ENCODE data around the gene KCNK10.

The KCNK10 gene

DNA sequence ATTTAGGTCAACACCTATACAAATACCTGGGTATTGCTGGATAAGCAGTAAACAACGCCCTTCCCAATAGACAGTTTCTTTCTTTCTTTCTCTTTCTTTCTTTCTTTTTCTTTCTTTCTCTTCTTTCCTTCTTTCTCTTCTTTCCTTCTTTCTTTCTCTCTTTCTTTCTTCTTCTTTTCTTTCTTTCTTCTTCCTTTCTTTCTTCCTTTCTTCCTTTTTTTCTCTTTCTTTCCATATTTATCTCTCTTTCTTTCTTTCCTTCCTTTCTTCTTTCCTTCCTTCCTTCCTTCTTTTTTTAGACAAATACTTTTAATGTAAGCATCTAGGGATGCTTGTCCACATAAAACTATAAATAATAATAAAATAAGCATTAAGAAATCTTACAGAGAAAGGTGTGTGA, 123.2 kb downstream of the KCNK10 start:
- Histone ChIP-seq H3K27ac (ENCODE audit: low read length) (no peak overlapping the region), H3K79me2 (ENCODE audit: insufficient read depth, low read length) (no peaks in the 10 kb centered on the region)
- ATAC-seq (ENCODE audit: insufficient read depth, low read depth) = no peak

DNA sequence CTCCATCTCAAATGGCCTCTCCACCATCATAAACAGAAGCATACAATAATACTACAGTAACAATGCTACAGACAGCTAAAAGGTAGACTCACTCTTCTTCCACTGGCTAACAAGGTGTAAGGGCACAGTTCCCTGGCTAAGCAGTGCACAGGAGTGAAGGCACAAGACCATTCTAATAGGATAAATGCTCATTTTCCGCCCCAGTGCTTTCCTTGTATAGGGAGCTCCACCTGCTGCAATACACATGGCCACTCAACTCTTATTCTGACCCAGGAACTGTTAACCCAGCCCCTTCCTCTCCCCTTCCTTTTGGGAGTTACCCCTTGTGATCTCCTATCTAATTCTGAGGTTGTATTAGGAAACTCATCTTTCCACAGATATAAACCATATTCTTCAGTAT, 124.6 kb downstream of the KCNK10 start:
- TF ChIP-seq, protein P1, sequence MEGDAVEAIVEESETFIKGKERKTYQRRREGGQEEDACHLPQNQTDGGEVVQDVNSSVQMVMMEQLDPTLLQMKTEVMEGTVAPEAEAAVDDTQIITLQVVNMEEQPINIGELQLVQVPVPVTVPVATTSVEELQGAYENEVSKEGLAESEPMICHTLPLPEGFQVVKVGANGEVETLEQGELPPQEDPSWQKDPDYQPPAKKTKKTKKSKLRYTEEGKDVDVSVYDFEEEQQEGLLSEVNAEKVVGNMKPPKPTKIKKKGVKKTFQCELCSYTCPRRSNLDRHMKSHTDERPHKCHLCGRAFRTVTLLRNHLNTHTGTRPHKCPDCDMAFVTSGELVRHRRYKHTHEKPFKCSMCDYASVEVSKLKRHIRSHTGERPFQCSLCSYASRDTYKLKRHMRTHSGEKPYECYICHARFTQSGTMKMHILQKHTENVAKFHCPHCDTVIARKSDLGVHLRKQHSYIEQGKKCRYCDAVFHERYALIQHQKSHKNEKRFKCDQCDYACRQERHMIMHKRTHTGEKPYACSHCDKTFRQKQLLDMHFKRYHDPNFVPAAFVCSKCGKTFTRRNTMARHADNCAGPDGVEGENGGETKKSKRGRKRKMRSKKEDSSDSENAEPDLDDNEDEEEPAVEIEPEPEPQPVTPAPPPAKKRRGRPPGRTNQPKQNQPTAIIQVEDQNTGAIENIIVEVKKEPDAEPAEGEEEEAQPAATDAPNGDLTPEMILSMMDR (IDR thresholded peaks at IDR 0.05; ENCODE audit: borderline replicate concordance, extremely low read depth, low read length, poor library complexity, severe bottlenecking) = no peak
- no peak for TF ChIP-seq EZH2 (IDR thresholded peaks at IDR 0.05; ENCODE audit: borderline replicate concordance, low read depth, low read length, severe bottlenecking)
- no peak for DNase-seq
- Histone ChIP-seq H3K79me2 (ENCODE audit: insufficient read depth, low read length) (no peaks in the 10 kb centered on the region), H3K36me3 (ENCODE audit: insufficient read depth, low read length) (no peaks in the 10 kb centered on the region), H3K27ac (ENCODE audit: low read length) (no peak overlapping the region), H3K9ac (ENCODE audit: low read depth, low read length) (no peak overlapping the region), H3K4me3 (ENCODE audit: low read depth in 1 of 2, low read length in 2 of 2) (no peak overlapping the region), H4K20me1 (ENCODE audit: insufficient read depth, low read length) (no peaks in the 10 kb centered on the region), H3K27me3 (ENCODE audit: insufficient read depth, low read length, poor library complexity) (peaks cover 20% of the 10 kb centered on the region), H3K4me1 (ENCODE audit: insufficient read depth, low read length) (no peaks in the 10 kb centered on the region), H2AFZ (ENCODE audit: low read depth, low read length) (no peak overlapping the region), H3K4me2 (ENCODE audit: insufficient read depth, low read length) (no peak overlapping the region), H3K9me3 (ENCODE audit: insufficient read depth, low read length, severe bottlenecking) (no peaks in the 10 kb centered on the region)
- no peak for ATAC-seq (ENCODE audit: insufficient read depth, low read depth)

More for the DNA sequence above, 123.2 kb downstream of the KCNK10 start:
- no peaks in the 10 kb centered on the region for H4K20me1 ChIP-seq (ENCODE audit: insufficient read depth, low read length)
- no peak overlapping the region for H3K9ac ChIP-seq (ENCODE audit: low read depth, low read length)
- DNase-seq = no peak
- H3K4me1 ChIP-seq (ENCODE audit: insufficient read depth, low read length) = no peaks in the 10 kb centered on the region
- no peaks in the 10 kb centered on the region for H3K9me3 ChIP-seq (ENCODE audit: insufficient read depth, low read length, severe bottlenecking)
- H3K4me2 ChIP-seq (ENCODE audit: insufficient read depth, low read length) = no peak overlapping the region
- no peak for TF ChIP-seq EZH2 (IDR thresholded peaks at IDR 0.05; ENCODE audit: borderline replicate concordance, low read depth, low read length, severe bottlenecking)
- TF ChIP-seq, protein P1 (IDR thresholded peaks at IDR 0.05; ENCODE audit: borderline replicate concordance, extremely low read depth, low read length, poor library complexity, severe bottlenecking) = no peak
- H2AFZ ChIP-seq (ENCODE audit: low read depth, low read length) = no peak overlapping the region
- H3K4me3 ChIP-seq (ENCODE audit: low read depth in 1 of 2, low read length in 2 of 2) = no peak overlapping the region
- H3K36me3 ChIP-seq (ENCODE audit: insufficient read depth, low read length) = no peaks in the 10 kb centered on the region
- peaks cover 7% of the 10 kb centered on the region for H3K27me3 ChIP-seq (ENCODE audit: insufficient read depth, low read length, poor library complexity)

DNA sequence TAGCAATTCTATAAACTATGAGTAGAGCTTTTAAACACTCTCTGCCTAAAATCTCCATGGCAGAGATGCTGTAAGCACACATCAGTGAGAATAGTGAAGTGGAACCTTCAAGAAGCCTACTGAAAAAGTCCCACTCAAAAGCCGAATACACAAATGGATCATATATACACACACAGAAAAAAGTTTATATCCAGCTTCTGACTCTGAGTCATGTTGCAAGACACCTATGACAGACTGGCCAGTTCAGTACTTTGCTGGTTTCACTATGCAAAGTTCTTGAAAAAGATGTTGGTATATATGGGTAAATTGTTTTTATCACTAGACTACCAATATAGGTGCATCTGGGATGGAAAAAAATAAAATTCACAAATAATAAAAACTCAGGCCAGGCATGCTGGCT, 126.1 kb downstream of the KCNK10 start:
- no peak for ATAC-seq (ENCODE audit: insufficient read depth, low read depth)
- peaks cover 20% of the 10 kb centered on the region for H3K27me3 ChIP-seq (ENCODE audit: insufficient read depth, low read length, poor library complexity)

More for the DNA sequence above, 126.1 kb downstream of the KCNK10 start:
- no peak overlapping the region for H2AFZ ChIP-seq (ENCODE audit: low read depth, low read length)
- no peaks in the 10 kb centered on the region for H3K36me3 ChIP-seq (ENCODE audit: insufficient read depth, low read length)
- H3K4me3 ChIP-seq (ENCODE audit: low read depth in 1 of 2, low read length in 2 of 2) = no peak overlapping the region
- no peak overlapping the region for H3K9ac ChIP-seq (ENCODE audit: low read depth, low read length)
- H3K79me2 ChIP-seq (ENCODE audit: insufficient read depth, low read length) = no peaks in the 10 kb centered on the region
- H3K9me3 ChIP-seq (ENCODE audit: insufficient read depth, low read length, severe bottlenecking) = no peaks in the 10 kb centered on the region
- TF ChIP-seq, protein P1 (IDR thresholded peaks at IDR 0.05; ENCODE audit: borderline replicate concordance, extremely low read depth, low read length, poor library complexity, severe bottlenecking) = no peak
- no peak for TF ChIP-seq EZH2 (IDR thresholded peaks at IDR 0.05; ENCODE audit: borderline replicate concordance, low read depth, low read length, severe bottlenecking)
- no peaks in the 10 kb centered on the region for H3K4me1 ChIP-seq (ENCODE audit: insufficient read depth, low read length)
- DNase-seq = no peak
- no peak overlapping the region for H3K4me2 ChIP-seq (ENCODE audit: insufficient read depth, low read length)
- no peak overlapping the region for H3K27ac ChIP-seq (ENCODE audit: low read length)
- H4K20me1 ChIP-seq (ENCODE audit: insufficient read depth, low read length) = no peaks in the 10 kb centered on the region

Measured in DND-41 (cell line).